Right renal pelvis (tissue), 4 donors: ENCODE data around the gene CSF2. TPM values are rescaled to one million over a fixed set of nuclear protein-coding genes. Genes with fewer than 3 reads are reported as not detected.

Experiments
- DNase-seq, 4 donors: peaks; one replicate each; pipeline ENCODE4 v3.0.0-alpha.2; 2013; ENCODE audit warnings: low read depth in 4 of 4, low spot score in 3 of 4, missing footprints in 1 of 4
- polyA plus RNA-seq, 4 donors: library from polyadenylated mRNA; unstranded; fragments of 120-200 nt; gene quantifications; one replicate each; pipeline ENCODE4 v1.2.1, GENCODE V29; 2013; ENCODE audit not compliant: insufficient read length in 4 of 4

Gene CSF2
- polyA plus RNA-seq, 4 donors = not detected

- DNase-seq = no peak
Measured at GRCh38 chr5:132067941-132068808, 5.4 kb upstream of the CSF2 start.

- no peak for DNase-seq
Measured at GRCh38 chr5:132069561-132069960, 4.0 kb upstream of the CSF2 start.

DNA sequence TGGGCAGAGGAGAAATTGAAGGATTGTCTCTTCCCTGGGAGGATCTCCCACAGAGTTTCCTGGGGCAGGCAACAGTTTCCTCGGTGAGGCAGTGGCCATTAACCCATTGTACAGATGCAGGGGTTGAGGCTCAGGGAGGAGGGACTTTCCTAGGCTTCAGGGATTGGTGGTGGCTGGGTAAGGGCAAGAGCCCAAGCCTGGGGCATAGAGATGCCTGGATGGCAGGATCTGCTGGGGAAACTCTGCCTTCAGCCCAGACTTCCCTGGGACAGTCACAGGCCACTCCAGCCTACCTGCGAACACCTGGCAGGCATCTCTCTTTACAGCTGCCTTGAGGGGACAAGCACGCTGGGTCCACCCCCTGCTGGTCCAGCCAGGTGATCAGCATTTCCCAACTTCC, 3.6 kb upstream of the CSF2 start:
- DNase-seq = no peak

DNA sequence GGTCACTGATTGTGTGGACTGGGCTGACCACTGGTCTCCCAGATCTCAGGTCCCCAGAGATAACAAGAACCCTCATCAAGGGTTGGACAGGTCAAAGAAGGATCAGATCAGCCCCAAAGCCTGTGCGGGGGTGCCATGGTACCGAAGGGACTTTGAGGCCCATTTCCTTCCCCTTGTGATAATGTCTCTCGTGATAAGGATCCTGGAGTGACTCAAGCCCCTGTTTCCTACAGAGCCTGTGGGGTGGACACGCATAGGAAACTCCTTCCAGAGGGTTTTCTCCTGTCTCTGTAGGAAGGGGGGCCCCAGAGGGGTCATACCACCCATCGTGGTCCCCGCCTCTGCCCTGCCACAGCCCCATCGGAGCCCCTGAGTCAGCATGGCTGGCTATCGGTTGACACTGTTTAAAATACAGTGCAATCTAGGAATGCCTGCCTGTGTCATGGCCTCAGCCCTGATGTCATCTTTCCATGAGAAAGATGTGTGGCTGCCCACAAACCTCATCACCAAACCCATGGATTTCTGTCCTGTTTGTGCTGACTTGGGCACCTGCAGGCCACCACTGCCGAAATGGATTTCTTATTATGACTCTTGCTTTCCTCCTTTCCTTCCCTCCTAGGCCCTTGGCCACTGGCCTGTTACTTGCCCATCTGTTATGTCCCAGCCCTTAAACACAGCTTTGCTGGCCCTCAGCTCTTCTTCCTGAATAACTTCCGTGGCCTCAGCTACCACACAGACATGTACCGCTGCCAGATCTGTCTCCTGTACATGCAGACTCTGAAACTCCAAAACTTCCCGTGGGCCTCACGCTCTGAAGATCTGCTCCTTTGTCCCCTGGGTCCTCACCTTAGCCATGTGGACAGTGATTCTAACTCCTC, 2.9 kb upstream of the CSF2 start:
- no peak for DNase-seq

DNA sequence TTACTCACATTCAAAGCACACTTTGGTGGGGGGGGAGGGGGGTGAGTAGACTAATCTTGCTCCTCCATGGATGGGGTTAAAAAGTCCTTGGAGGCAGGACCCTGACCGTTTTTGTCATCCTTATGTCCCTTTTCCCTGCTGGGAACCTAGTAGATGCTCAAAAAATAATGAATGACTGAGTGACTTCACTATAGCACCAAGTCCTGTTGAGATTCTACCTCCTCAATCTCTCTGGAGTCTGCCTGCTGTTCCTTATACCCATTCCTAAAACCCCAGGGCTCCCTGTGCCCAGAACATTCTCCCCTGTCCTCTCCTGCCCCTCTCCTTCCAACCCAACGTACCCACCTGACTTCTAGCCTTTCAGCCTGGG, 2.3 kb upstream of the CSF2 start:
- no peak for DNase-seq

GRCh38 chr5:132072070-132072469, 1.5 kb upstream of the CSF2 start:
- no peak for DNase-seq

DNA sequence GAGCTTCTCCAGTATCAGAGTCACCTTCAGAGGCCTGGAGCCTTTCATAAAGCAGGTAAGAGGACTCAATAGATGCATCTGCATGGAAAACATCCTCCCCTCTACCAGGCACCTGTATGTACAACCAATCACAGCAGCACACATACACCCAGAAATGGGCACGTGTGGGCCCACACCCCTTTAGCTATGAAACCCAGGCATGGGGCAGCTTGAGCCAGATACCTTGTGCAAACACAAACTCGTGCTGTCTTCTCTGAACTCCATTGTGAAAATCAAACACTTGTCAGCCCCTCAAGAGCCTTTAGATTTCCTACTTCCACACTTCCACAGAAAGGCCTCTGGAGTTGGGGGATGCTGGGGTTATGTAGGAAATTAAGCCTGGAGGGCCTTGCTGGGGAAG, 1.1 kb upstream of the CSF2 start:
- no peak for DNase-seq

GRCh38 chr5:132074091-132074771, 642 bp downstream of the CSF2 start:
- DNase-seq = no peak

DNA sequence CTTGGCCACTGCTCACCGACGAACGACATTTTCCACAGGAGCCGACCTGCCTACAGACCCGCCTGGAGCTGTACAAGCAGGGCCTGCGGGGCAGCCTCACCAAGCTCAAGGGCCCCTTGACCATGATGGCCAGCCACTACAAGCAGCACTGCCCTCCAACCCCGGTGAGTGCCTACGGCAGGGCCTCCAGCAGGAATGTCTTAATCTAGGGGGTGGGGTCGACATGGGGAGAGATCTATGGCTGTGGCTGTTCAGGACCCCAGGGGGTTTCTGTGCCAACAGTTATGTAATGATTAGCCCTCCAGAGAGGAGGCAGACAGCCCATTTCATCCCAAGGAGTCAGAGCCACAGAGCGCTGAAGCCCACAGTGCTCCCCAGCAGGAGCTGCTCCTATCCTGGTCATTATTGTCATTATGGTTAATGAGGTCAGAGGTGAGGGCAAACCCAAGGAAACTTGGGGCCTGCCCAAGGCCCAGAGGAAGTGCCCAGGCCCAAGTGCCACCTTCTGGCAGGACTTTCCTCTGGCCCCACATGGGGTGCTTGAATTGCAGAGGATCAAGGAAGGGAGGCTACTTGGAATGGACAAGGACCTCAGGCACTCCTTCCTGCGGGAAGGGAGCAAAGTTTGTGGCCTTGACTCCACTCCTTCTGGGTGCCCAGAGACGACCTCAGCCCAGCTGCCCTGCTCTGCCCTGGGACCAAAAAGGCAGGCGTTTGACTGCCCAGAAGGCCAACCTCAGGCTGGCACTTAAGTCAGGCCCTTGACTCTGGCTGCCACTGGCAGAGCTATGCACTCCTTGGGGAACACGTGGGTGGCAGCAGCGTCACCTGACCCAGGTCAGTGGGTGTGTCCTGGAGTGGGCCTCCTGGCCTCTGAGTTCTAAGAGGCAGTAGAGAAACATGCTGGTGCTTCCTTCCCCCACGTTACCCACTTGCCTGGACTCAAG, 1.5 kb downstream of the CSF2 start:
- DNase-seq = no peak

DNA sequence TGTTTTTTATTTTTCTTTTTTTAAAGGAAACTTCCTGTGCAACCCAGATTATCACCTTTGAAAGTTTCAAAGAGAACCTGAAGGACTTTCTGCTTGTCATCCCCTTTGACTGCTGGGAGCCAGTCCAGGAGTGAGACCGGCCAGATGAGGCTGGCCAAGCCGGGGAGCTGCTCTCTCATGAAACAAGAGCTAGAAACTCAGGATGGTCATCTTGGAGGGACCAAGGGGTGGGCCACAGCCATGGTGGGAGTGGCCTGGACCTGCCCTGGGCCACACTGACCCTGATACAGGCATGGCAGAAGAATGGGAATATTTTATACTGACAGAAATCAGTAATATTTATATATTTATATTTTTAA, 2.1 kb downstream of the CSF2 start:
- no peak for DNase-seq

- DNase-seq = no peak
Measured at GRCh38 chr5:132076202-132076830, 2.7 kb downstream of the CSF2 start.

DNA sequence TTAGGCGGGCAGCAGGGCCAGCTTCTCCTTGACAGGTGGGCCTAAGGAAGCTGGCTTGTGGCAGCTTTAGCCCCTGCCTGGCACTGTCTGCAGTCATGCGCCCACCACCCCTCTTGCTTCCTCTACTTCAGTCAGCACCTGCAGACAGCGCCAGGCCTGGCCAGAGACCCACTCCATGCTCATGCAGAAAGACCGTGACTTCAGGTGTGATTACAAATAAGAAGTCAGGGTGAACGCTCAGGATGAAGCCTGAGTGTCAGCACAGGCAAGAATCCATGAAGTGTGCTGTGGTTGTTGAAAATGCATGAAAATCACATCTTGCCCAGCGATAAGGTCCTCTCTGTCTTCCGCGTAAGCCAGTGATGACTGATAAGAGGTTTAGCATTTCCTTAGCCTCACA, 3.4 kb downstream of the CSF2 start:
- no peak for DNase-seq

DNA sequence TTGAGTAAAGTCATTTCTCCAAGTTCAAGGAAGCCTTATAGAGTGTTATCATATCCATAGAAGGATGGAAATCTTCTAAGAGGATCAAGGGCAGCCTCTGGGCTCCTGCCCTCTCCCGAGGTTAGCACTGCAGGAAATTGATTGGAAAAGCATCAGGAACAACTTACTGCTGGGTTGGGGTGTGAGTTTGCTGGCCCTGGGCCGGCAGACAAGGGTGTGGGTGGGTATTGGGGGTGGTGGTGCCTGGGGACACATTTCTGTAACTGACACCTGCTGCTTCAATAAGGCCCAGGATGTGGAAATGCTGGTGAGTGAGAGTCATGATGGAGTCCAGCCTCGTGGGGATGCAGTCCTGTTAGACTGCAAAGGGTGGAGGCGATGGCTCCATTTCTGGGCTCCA, 5.5 kb downstream of the CSF2 start:
- DNase-seq = no peak

- DNase-seq = no peak
Measured at GRCh38 chr5:132079619-132080018, 6.0 kb downstream of the CSF2 start.

DNA sequence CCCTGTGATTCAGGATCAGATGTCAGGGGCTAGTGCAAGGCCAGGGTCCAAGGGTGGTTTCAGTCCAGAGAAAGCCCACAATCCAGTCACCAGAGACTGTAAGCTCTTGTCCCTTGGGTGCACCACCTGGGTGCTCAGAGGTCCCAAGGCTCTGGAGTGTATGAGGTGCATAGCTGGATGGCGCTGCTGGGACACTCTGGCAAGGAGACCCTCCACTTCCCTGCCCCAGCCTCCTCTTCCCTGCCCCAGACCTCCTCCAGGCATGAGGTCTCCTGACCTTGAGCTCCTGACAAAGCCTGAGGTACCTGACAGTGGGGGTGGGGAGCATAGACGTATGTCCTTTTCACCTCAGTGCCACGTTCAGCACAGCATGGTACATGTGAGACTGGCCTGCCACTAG, 7.0 kb downstream of the CSF2 start:
- DNase-seq = no peak

GRCh38 chr5:132081458-132081857, 7.9 kb downstream of the CSF2 start:
- DNase-seq = no peak

DNA sequence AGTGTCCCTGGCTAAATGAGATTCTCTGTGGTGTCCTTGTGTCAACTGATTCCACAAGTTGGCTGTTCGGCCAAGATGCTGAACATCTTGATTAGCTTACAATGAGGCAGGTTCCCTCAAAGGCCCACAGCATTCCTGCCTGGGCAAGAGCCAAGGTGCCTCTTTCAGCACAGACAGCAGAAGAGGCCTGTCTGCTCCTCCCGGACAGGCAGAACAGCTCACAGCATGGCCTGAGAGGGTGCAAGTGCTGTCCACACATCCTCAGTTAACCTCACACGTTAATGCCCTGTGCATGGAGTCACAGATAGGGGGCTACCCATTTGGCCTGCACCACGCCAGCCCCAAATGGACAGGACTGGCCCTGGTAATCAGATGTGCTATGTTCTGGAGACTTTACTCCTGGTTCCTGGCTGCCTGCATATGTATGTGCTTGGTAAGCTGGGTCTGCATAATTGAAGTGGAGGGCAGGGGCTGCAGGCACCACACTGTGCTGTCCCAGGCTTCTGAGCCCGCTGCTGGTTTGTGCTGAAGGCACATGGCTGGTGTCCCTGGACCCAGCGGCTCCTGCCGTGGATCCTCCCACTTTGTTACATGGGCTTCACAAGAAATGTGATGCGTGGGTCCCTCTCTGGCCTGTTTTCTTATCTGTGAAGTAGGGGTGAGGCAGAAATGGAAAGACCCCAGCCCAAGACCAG, 8.9 kb downstream of the CSF2 start:
- DNase-seq = no peak

GRCh38 chr5:132083071-132083678, 9.6 kb downstream of the CSF2 start:
- DNase-seq = no peak

GRCh38 chr5:132085686-132086085, 12.1 kb downstream of the CSF2 start:
- DNase-seq = no peak
